Psoas muscle (tissue), 8 donors: Measurements from ENCODE around the gene FMN2. TPM values are rescaled to one million over a fixed set of nuclear protein-coding genes. Genes with fewer than 3 reads are reported as not detected.

Source experiments
- ATAC-seq, 4 donors: fragments of 200-7000 bp; cut with Tn5 transposase; one replicate each; pipeline ENCODE4 v1.9.1; 2020; ENCODE audit warnings: moderate library complexity in 3 of 4, mild to moderate bottlenecking in 2 of 4
- DNase-seq, 2 donors: peaks; one replicate each; pipeline ENCODE4 v3.0.0-alpha.2; 2020
- H3K27ac ChIP-seq: fragments of 200-600 bp; one replicate; pipeline ENCODE4 v1.8.0; 2022
- H3K27me3 ChIP-seq, 3 donors: fragments of 200-600 bp in 1 of 3; one replicate each; pipeline versions ENCODE4 v1.6.1 to v1.8.0; 2013 to 2022; ENCODE audit warnings: low read length in 2 of 3, mild to moderate bottlenecking in 2 of 3, moderate library complexity in 1 of 3; ENCODE audit not compliant: insufficient read depth in 3 of 3
- H3K36me3 ChIP-seq, 2 donors: fragments of 200-600 bp in 1 of 2; one replicate each; pipeline versions ENCODE4 v1.6.1 to v1.8.0; 2013 to 2022; ENCODE audit warnings: low read depth in 1 of 2, mild to moderate bottlenecking in 1 of 2, moderate library complexity in 1 of 2; ENCODE audit not compliant: insufficient read depth in 1 of 2
- H3K4me1 ChIP-seq: fragments of 200-600 bp; one replicate; pipeline ENCODE4 v1.8.0; 2022
- H3K4me3 ChIP-seq: fragments of 200-600 bp; one replicate; pipeline ENCODE4 v1.8.0; 2022; ENCODE audit warnings: mild to moderate bottlenecking
- H3K9me3 ChIP-seq: fragments of 200-600 bp; one replicate; pipeline ENCODE4 v1.8.0; 2022
- CTCF ChIP-seq: fragments of 200-600 bp; IDR thresholded peaks from one replicate; pipeline ENCODE4 v1.8.0; 2022; ENCODE audit warnings: antibody characterized with exemption
- WGBS, 3 donors: extraction: QIAGEN DNeasy Blood & Tissue Kit; methylation state at CpG; one replicate each; pipeline versions ENCODE4 v1.1.6 to v1.1.7; 2013; 5-methylcytosine and 5-hydroxymethylcytosine counted together
- intact Hi-C, 2 donors: fragments of 100-400 bp; cut with DNase I; formaldehyde crosslinking; loops; one replicate each; pipeline versions ENCODE4 v1.11.0 to v1.14.2; 2022
- polyA plus RNA-seq, 3 donors: library from polyadenylated mRNA; stranded (reverse); fragments of 200-250 nt; gene quantifications; one replicate each; pipeline ENCODE4 v1.2.3, GENCODE V29; 2013
- total RNA-seq, 4 donors: library from RNA; stranded (reverse); fragmentation: NEBNext Ultra II Directional in 2 of 4; extraction: Animal tissue kit (Norgen Biotek cat#: 25700) in 2 of 4; gene quantifications; one replicate each; pipeline versions ENCODE4 v1.2.1 to v1.2.4, GENCODE V29; 2021 to 2023
- donor health status: healthy with polysubstance abuse.
- donor health status: DM: no; HTN: no; CAD: no; lungs with moderate emphysema.
- donor health status: Bipolar disorder and iron deficiency.
- donor health status: healthy.
- donor health status: DM: yes; HTN: yes; CAD: no.
- donor health status: DM: no; HTN: no; CAD: no.
- donor health status: DM: no; HTN: no; CAD: no.
- donor health status: DM: yes; HTN: yes; CAD: no.

The FMN2 gene
- total and polyA plus RNA-seq, 7 donors, result 0.15 to 1.1 (median 0.52) TPM; not detected in 2

- Histone ChIP-seq H3K9me3 (no peaks in the 10 kb centered on the region), H3K27me3 (peaks cover 0 to 8% (median 0%) of the 10 kb centered on the region in 3 donors), H3K36me3 (no peaks in the 10 kb centered on the region), H3K4me1 (no peaks in the 10 kb centered on the region), H3K27ac (no peak overlapping the region), H3K4me3 (no peak overlapping the region)
- TF ChIP-seq CTCF, result no peak
- DNase-seq (no peak), ATAC-seq (no peak)
- WGBS, 3 donors, result 87 to 91% (median 89%) methylated on average over 3 of the region's 3 CpGs
- intact Hi-C loops, result no loop called here
Observed at GRCh38 chr1:240101737-240102136, 10.1 kb downstream of the FMN2 start.

GRCh38 chr1:240104672-240105071 is 13.0 kb downstream of the FMN2 start:
- DNase-seq (no peak), ATAC-seq (no peak)
- no peaks in the 10 kb centered on the region for H3K4me1 ChIP-seq
- TF ChIP-seq CTCF, result no peak
- 78 to 83% (median 80%) methylated on average over 2 of the region's 2 CpGs for WGBS, 3 donors
- no peak overlapping the region for H3K27ac ChIP-seq
- H3K4me3 ChIP-seq, result no peak overlapping the region
- no peaks in the 10 kb centered on the region for H3K36me3 ChIP-seq
- no peaks in the 10 kb centered on the region for H3K9me3 ChIP-seq
- intact Hi-C loops, result no loop called here
- H3K27me3 ChIP-seq, result peaks cover 0 to 5% (median 0%) of the 10 kb centered on the region in 3 donors

- ATAC-seq (no peak), DNase-seq (no peak)
- intact Hi-C loops, result no loop called here
- H3K27ac ChIP-seq, result no peak overlapping the region
- H3K4me1 ChIP-seq, result no peaks in the 10 kb centered on the region
- H3K4me3 ChIP-seq, result no peak overlapping the region
- no peaks in the 10 kb centered on the region for H3K27me3 ChIP-seq
- H3K9me3 ChIP-seq, result no peaks in the 10 kb centered on the region
- TF ChIP-seq CTCF, result no peak
- WGBS, 3 donors, result 57 to 60% (median 58%) methylated on average over 3 of the region's 3 CpGs
- H3K36me3 ChIP-seq, result no peaks in the 10 kb centered on the region
Observed at GRCh38 chr1:240107058-240107684, 15.5 kb downstream of the FMN2 start.

- Histone ChIP-seq H3K27me3 (no peaks in the 10 kb centered on the region), H3K9me3 (no peaks in the 10 kb centered on the region), H3K27ac (no peak overlapping the region), H3K36me3 (no peaks in the 10 kb centered on the region), H3K4me3 (no peak overlapping the region), H3K4me1 (no peaks in the 10 kb centered on the region)
- DNase-seq, result no peak
- intact Hi-C loops, result no loop called here
- TF ChIP-seq CTCF, result no peak
- WGBS, 3 donors, result 75 to 86% (median 77%) methylated on average over 2 of the region's 2 CpGs
- ATAC-seq, result no peak
Observed at GRCh38 chr1:240109130-240109529, 17.4 kb downstream of the FMN2 start.
